HG03575 (cell line): ENCODE data around the gene LRRC37B.
"Not testable (repeated sequence)": the region's sequence is repeated elsewhere in the genome, so short reads cannot be mapped to it uniquely, and the experiment has no call there.

Experiments
- ATAC-seq: cut with Tn5 transposase; IDR thresholded peaks from one replicate; pipeline ENCODE4 v1.9.1; 2021; ENCODE audit not compliant: unreplicated experiment, insufficient number of reproducible peaks, low FRiP score; ENCODE audit errors: extremely low read depth

The LRRC37B gene

GRCh38 chr17:32033812-32034211, 26.6 kb downstream of the LRRC37B start:
- ATAC-seq, result not testable (repeated sequence)

GRCh38 chr17:32040246-32040645, 33.1 kb downstream of the LRRC37B start:
- ATAC-seq, result not testable (repeated sequence)

DNA sequence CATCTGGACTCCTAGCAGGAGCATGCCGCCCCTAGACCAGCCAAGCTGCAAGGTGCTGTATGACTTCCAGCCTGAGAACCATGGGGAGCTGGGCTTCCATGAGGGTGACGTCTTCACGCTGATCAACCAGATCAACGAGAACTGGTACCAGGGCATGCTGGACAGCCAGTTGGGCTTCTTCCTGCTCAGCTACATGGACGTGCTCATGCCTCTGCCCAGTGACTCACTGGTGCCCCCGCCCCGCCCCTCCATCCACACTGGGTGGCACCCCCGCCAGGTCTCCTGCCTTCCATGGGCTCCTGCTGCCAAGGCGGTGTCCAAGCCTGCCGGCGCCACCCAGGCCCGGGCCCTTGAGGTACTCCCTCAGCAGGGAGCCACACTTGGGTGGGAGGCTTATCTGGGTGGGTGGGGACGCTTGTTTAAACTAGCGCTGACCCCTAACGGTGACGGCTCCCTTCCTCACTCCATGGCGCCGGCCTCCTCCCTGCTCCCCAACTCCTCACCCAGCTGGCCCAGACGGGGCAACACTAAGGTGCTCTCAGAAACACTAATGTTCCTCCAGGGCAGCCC, 34.2 kb downstream of the LRRC37B start:
- not testable (repeated sequence) for ATAC-seq

- ATAC-seq, result not testable (repeated sequence)
Observed at GRCh38 chr17:32042266-32042665, 35.1 kb downstream of the LRRC37B start.

DNA sequence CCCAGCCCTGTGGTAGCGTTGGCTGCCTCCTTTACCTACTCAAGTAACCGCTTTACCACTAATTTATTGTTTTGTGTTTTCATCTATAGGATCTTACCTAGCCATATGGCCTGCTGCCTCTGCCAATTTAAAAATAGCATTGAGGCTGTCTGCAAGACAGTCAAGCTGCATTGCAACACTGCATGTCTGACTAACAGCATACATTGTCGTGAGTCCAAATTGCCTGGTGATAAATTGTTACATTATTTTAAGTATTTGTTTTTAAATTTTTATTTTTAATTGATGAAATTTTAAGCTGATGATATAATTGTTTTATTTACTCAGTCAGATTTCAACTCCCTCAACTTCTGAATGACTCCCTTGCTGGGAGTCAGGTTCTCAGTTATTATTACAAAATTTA, 38.4 kb downstream of the LRRC37B start:
- not testable (repeated sequence) for ATAC-seq

DNA sequence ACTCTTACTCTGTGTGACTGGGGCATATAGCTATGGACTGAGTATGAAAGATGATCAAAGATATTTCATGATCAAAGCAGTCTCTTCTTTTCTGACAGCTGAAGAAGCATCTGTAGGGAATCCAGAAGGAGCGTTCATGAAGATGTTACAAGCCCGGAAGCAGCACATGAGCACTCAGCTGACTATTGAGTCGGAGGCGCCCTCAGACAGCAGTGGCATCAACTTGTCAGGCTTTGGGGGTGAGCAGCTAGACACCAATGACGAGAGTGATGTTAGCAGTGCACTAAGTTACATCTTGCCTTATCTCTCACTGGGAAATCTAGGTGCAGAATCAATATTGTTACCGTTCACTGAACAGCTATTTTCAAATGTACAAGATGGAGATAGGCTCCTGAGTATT, 40.5 kb downstream of the LRRC37B start:
- not testable (repeated sequence) for ATAC-seq

GRCh38 chr17:32054985-32055384, 47.8 kb downstream of the LRRC37B start:
- ATAC-seq, result not testable (repeated sequence)

DNA sequence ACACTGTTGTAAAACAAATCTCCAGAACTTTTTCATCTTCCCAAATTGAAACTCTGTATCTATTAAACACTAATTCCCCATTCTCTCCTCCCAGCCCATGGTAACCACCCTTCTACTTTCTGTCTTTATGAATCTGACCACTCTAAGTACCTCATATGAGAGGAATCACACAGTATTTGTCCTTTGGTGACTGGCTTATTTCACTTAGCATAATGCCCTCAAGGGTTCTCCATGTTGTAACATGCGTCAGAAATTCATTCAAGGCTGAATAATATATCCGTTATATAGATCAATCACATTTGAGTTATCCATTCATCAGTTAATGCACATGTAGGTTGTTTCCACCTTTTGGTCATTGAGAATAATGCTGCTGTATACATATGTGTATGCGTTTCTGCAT, 48.2 kb downstream of the LRRC37B start:
- ATAC-seq, result not testable (repeated sequence)

GRCh38 chr17:32056500-32056899, 49.3 kb downstream of the LRRC37B start:
- ATAC-seq, result not testable (repeated sequence)

- ATAC-seq, result not testable (repeated sequence)
Observed at GRCh38 chr17:32057460-32058105, 50.4 kb downstream of the LRRC37B start.

GRCh38 chr17:32060695-32061094, 53.5 kb downstream of the LRRC37B start:
- ATAC-seq, result not testable (repeated sequence)

GRCh38 chr17:32061840-32062239, 54.7 kb downstream of the LRRC37B start:
- ATAC-seq, result not testable (repeated sequence)

- not testable (repeated sequence) for ATAC-seq
Observed at GRCh38 chr17:32064091-32064490, 56.9 kb downstream of the LRRC37B start.

DNA sequence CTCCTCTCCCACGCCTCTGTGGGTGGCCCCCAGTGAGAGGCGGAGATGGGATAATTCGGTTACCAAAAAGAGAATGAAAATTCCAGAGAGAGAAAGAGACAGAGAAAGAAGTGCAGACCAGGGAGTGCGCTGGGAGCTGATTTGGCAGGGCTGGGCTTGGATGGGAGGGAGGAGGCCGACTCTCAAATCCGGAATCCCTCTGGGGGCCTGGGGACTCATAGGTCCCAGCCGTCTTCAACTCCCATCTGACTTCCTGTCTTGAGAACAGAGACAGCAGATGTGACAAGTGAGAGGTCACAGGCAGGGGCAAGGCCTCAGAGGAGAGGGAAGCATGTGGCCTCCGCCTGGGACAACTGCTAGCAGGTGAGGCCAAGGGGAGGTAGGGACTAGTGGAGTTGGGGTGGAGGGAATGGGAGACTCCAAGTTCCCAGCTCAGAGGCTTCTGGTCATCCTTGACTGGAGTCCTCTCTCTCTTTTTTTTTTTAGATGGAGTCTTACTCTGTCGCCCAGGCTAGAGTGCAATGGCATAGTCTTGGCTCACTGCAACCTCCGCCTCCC, 59.0 kb downstream of the LRRC37B start:
- ATAC-seq, result not testable (repeated sequence)

- ATAC-seq, result not testable (repeated sequence)
Observed at GRCh38 chr17:32066863-32067642, 59.9 kb downstream of the LRRC37B start.

DNA sequence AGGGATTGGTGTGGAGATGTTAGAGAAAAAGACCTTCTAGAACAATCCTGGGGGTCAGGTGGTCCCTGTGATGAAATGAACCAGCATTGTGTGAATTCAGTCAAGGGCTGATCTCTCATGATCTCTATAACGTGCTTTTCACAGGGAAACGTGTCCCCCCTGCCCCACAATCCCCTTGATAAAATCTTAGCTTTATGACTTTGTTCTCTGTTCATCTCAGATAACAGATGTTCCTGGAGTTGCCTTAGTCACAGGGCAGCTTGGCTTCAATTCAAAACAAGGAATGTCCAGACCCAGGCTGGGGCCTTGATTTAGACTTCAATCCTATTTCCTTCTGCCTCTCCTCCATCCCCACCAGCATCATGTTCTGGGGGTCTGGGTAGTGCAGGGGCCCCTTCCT, 61.9 kb downstream of the LRRC37B start:
- ATAC-seq, result not testable (repeated sequence)

GRCh38 chr17:32071961-32072360, 64.8 kb downstream of the LRRC37B start:
- ATAC-seq, result peak; percentile 53

GRCh38 chr17:32073131-32073530, 65.9 kb downstream of the LRRC37B start:
- ATAC-seq, result not testable (repeated sequence)

DNA sequence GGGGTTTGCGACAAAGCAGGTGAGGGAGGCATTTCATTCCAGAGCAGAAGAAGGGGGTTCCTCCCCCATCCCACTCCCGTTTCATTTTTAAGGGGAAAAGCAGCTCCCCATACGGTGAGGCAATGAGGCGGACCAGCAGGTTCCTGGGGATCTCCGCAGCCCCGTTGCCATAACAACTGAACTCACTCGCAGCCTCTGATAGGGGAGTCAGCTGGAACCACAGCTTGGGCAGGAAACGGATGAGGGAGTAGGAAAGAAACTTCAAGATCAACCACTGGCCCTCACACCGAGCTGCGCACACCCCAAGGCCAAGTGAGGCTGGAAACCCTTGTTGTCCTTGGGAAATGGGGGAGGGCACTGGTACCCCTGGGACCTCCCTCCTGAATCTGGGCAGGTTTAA, 72.6 kb downstream of the LRRC37B start:
- not testable (repeated sequence) for ATAC-seq
